Skeletal muscle tissue (tissue), 4 donors: ENCODE measurements around the gene DNMT1. TPM values are rescaled to one million over a fixed set of nuclear protein-coding genes. Genes with fewer than 3 reads are reported as not detected.
"Not testable (repeated sequence)": the region's sequence is repeated elsewhere in the genome, so short reads cannot be mapped to it uniquely, and the experiment has no call there.

ENCODE experiments used
- H3K27ac ChIP-seq: one replicate; pipeline ENCODE4 v1.7.0; 2013; ENCODE audit warnings: mild to moderate bottlenecking, low read depth, low read length, inconsistent platforms
- H3K27me3 ChIP-seq, 3 donors: one replicate each; pipeline ENCODE4 v1.7.0; 2013; ENCODE audit warnings: low read length in 3 of 3; ENCODE audit not compliant: control insufficient read depth in 3 of 3, insufficient read depth in 3 of 3
- H3K36me3 ChIP-seq, 3 donors: one replicate each; pipeline ENCODE4 v1.7.0; 2013; ENCODE audit warnings: low read length in 3 of 3; ENCODE audit not compliant: control insufficient read depth in 3 of 3, insufficient read depth in 3 of 3
- H3K4me1 ChIP-seq, 3 donors: one replicate each; pipeline ENCODE4 v1.7.0; 2013; ENCODE audit warnings: low read length in 3 of 3, mild to moderate bottlenecking in 3 of 3; ENCODE audit not compliant: control insufficient read depth in 3 of 3, insufficient read depth in 3 of 3
- H3K4me3 ChIP-seq, 3 donors: one replicate each; pipeline ENCODE4 v1.7.0; 2013; ENCODE audit warnings: low read length in 3 of 3
- H3K9ac ChIP-seq, 3 donors: one replicate each; pipeline ENCODE4 v1.7.0; 2013; ENCODE audit warnings: low read length in 3 of 3, mild to moderate bottlenecking in 3 of 3, moderate library complexity in 2 of 3, low read depth in 1 of 3
- H3K9me3 ChIP-seq, 3 donors: one replicate each; pipeline ENCODE4 v1.7.0; 2013; ENCODE audit warnings: low read length in 3 of 3; ENCODE audit not compliant: control insufficient read depth in 3 of 3
- total RNA-seq: library from RNA; depleted of rRNA; stranded (reverse); fragments of >200 nt; gene quantifications from one replicate; pipeline ENCODE4 v1.2.3, GENCODE V29; 2014
- donor health status: Osteomylitis.

Gene DNMT1
- total RNA-seq, 1 donor from 2014 or later, result 25.6 TPM

DNA sequence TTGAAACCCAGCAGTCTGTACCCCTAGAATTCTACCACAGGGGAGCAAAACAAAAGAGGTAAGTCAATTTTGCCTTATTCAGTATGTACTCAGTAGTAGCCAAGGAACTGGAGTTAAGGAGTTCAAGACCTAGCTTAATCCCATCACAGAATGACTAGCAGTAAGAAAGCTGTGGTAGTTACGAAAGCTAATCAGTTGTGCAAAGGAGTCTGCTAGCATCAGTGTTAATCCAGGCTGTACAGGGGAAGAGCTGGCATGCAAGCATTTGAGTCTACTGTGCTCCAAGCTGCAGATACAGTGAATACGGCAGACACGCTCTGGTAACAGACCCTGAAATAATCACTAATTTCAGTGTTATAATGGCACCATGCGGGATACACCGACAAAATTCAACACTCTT, 4.7 kb downstream of the DNMT1 start:
- H3K9ac ChIP-seq, result no peak overlapping the region
- H3K9me3 ChIP-seq, result no peaks in the 10 kb centered on the region
- H3K27ac ChIP-seq, result no peak overlapping the region
- H3K4me1 ChIP-seq, result peaks cover 15 to 18% (median 16%) of the 10 kb centered on the region in 3 donors
- no peaks in the 10 kb centered on the region for H3K27me3 ChIP-seq
- H3K4me3 ChIP-seq, result no peak overlapping the region
- peaks cover 0 to 6% (median 3%) of the 10 kb centered on the region in 3 donors for H3K36me3 ChIP-seq

DNA sequence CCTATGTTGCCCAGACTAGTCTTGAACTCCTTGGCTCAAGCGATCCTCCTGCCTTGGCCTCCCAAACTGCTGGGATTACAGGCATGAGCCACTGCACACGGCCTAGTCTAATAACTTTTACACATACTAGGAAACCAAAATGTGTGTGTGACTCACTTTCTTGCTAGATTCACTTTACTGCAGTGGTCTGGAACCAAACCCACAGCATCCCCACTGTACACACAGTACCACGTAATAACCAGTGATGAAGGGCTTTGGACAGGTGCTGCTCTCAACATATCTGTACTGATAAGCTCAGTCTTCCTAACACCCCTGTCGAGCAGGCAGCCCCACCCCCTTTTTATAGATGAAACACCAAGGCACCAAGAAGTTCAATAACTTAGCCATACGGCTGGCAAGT, 5.1 kb downstream of the DNMT1 start:
- Histone ChIP-seq H3K9me3 (no peaks in the 10 kb centered on the region), H3K27me3 (no peaks in the 10 kb centered on the region), H3K9ac (no peak overlapping the region), H3K36me3 (peaks cover 0 to 6% (median 3%) of the 10 kb centered on the region in 3 donors), H3K4me3 (no peak overlapping the region), H3K27ac (no peak overlapping the region), H3K4me1 (peaks cover 12 to 16% (median 13%) of the 10 kb centered on the region in 3 donors)

DNA sequence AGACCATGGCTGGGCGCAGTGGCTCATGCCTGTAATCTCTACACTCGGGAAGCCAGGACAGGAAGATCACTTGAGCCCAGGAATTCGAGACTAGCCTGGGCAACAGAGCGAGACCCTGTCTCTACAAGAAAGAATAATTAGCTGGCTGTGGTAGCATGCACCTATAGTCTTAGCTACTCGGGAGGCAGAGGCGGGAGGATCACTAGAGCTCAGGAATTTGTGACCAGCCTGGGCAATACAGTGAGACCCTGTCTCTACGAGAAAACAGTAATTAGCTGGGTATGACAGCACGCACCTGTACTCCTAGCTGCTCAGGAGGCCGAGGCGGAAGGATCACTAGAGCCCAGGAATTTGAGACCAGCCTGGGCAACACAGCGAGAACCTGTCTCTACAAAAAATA, 7.4 kb downstream of the DNMT1 start:
- H3K27ac ChIP-seq, result no peak overlapping the region
- H3K36me3 ChIP-seq, result peaks cover 0 to 10% (median 3%) of the 10 kb centered on the region in 3 donors
- H3K4me3 ChIP-seq, result no peak overlapping the region
- H3K4me1 ChIP-seq, result peaks cover 3 to 5% (median 4%) of the 10 kb centered on the region in 3 donors
- H3K9me3 ChIP-seq, result no peaks in the 10 kb centered on the region
- no peak overlapping the region for H3K9ac ChIP-seq
- H3K27me3 ChIP-seq, result no peaks in the 10 kb centered on the region

DNA sequence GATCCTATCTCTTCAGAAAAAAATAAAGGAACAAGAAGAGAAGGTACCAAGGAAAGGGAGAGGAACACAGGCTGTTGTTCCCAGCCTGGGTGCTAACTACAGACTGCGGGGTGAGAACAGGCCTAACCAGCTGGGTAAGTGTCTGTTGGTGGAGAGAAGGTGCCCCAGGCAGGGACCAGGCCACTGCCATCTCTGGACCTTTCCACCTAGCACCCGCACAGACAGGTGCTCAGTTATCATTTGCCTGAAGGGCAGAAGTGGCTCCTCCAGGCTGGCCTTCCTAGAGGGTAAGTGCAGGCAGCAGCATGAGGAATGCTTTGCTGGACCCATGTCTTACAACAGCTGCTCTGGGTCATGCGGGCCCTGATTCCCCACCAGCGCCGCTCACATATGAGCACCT, 10.1 kb downstream of the DNMT1 start:
- H3K9me3 ChIP-seq, result no peaks in the 10 kb centered on the region
- H3K36me3 ChIP-seq, result peaks cover 12 to 14% (median 12%) of the 10 kb centered on the region in 3 donors
- peaks cover 3 to 5% (median 4%) of the 10 kb centered on the region in 3 donors for H3K4me1 ChIP-seq

DNA sequence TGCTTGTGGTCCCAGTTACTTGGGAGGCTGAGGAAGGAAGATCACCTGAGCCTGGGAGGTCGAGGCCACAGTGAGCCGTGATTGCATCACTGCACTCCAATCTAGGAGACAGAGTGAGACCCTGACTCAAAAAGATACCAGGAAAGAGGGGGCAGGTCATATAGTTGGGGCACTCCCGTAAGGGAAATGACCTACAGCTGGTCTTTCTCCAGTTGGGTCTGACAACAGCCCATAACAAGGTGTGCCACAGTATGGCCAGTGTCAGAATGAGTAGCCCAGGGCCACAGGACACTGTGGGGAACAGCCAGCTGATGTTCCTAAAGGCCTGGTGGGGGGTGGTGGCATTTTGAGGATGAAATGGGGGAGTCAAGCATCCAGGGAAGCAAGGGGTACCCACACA, 10.8 kb downstream of the DNMT1 start:
- no peaks in the 10 kb centered on the region for H3K27me3 ChIP-seq
- H3K4me1 ChIP-seq, result peaks cover 3 to 5% (median 4%) of the 10 kb centered on the region in 3 donors
- no peak overlapping the region for H3K9ac ChIP-seq
- H3K9me3 ChIP-seq, result no peaks in the 10 kb centered on the region
- no peak overlapping the region for H3K4me3 ChIP-seq
- H3K27ac ChIP-seq, result no peak overlapping the region
- H3K36me3 ChIP-seq, result peaks cover 12 to 16% (median 12%) of the 10 kb centered on the region in 3 donors

More for the DNA sequence above, 10.1 kb downstream of the DNMT1 start:
- H3K27me3 ChIP-seq, result no peaks in the 10 kb centered on the region
- no peak overlapping the region for H3K4me3 ChIP-seq
- H3K27ac ChIP-seq, result no peak overlapping the region
- H3K9ac ChIP-seq, result no peak overlapping the region

DNA sequence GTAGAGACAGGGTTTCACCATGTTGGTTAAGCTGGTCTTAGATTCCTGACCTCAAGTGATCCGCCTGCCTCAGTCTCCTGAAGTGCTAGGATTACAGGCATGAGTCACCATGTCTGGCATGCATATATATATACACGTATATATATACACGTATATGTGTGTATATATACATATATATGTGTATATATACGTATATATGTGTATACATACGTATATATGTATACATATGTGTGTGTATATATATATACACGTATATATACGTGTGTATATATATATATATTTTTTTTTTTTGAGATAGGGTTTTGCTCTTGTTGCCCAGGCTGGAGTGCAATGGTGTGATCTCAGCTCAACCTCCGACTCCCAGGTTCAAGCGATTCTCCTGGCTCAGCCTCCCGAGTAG, 11.9 kb downstream of the DNMT1 start:
- H3K9ac ChIP-seq, result no peak overlapping the region
- H3K27ac ChIP-seq, result no peak overlapping the region
- H3K27me3 ChIP-seq, result no peaks in the 10 kb centered on the region
- peaks cover 1 to 3% (median 1%) of the 10 kb centered on the region in 3 donors for H3K4me1 ChIP-seq
- H3K4me3 ChIP-seq, result no peak overlapping the region
- no peaks in the 10 kb centered on the region for H3K9me3 ChIP-seq
- H3K36me3 ChIP-seq, result peaks cover 12 to 16% (median 12%) of the 10 kb centered on the region in 3 donors

DNA sequence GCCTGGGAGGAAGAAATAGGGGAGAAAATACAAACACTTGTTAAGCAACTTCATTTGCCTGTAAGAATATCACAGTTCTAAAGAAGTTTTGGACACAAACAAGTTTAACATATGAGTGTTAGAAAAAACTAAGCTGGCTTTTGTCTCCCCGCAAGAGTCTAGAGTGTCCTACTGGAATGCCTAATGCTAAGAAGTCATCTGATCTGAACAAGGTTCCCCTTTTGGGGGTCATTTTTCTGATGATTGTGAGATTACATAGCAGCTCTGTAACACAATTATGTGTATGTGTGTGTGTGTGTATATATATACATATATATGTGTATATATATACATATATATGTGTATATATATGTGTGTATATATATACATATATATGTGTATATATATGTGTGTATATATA, 12.7 kb downstream of the DNMT1 start:
- Histone ChIP-seq H3K36me3 (peaks cover 12 to 16% (median 16%) of the 10 kb centered on the region in 3 donors), H3K4me1 (no peaks in the 10 kb centered on the region), H3K4me3 (no peak overlapping the region), H3K27ac (no peak overlapping the region), H3K9ac (no peak overlapping the region), H3K27me3 (no peaks in the 10 kb centered on the region), H3K9me3 (no peaks in the 10 kb centered on the region)

DNA sequence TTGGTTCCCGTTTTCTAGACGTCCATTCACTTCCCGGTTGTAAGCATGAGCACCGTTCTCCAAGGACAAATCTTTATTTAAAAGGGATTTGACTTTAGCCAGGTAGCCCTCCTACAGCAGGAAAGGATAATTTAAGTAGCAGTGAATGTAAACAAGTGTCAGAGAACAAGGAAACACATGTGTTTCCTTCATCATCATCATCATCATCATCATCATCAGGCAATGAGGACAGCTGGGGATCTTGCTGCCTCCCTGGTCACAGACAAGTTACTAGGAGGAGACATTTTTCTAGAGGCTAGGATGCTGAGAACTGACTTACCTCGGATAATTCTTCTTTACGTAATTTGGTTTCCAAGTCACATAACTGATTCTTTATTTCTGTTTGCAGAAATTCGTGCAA, 14.3 kb downstream of the DNMT1 start:
- no peak overlapping the region for H3K9ac ChIP-seq

DNA sequence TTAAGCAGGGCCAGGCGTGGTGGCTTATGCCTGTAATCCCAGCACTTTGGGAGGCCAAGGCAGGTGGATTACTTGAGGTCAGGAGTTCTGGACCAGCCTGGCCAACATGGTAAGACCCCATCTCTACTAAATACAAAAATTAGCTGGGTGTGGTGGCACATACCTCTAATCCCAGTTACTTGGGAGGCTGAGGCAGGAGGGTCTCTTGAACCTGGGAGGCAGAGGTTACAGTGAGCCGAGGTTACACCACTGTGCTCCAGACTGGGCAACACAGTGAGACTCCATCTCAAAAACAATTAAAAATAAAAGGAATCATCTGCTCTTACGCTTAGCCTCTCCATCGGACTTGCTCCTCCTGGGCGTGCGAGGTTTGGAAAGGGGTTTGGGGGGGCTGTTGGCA, 14.7 kb downstream of the DNMT1 start:
- not testable (repeated sequence) for H3K4me3 ChIP-seq, H3K9ac ChIP-seq, H3K27ac ChIP-seq, H3K4me1 ChIP-seq, H3K27me3 ChIP-seq, H3K9me3 ChIP-seq
- peaks cover 12 to 22% (median 16%) of the 10 kb centered on the region in 3 donors for H3K36me3 ChIP-seq

More for the DNA sequence above, 14.3 kb downstream of the DNMT1 start:
- no peak overlapping the region for H3K27ac ChIP-seq
- H3K4me1 ChIP-seq, result no peaks in the 10 kb centered on the region
- no peaks in the 10 kb centered on the region for H3K27me3 ChIP-seq
- no peak overlapping the region for H3K4me3 ChIP-seq
- H3K9me3 ChIP-seq, result no peaks in the 10 kb centered on the region
- H3K36me3 ChIP-seq, result peaks cover 12 to 20% (median 14%) of the 10 kb centered on the region in 3 donors

DNA sequence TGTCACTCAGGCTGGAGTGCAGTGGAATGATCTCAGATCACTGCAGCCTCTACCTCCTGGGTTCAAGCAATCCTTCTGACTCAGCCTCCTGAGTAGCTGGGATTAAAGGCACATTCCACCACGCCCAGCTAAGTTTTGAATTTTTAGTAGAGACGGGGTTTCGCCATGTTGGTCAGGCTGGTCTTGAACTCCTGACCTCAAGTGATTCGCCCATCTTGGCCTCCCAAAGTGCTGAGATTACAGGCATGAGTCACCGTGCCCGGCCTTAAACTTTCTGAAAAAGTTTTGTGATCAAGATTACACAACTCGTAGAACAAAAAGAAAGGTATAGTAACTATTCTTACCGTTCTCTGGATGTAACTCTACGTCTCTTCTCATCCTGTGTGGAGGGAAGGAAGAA, 21.2 kb downstream of the DNMT1 start:
- no peaks in the 10 kb centered on the region for H3K27me3 ChIP-seq
- H3K9me3 ChIP-seq, result no peaks in the 10 kb centered on the region
- H3K4me1 ChIP-seq, result no peaks in the 10 kb centered on the region
- peaks cover 8 to 34% (median 16%) of the 10 kb centered on the region in 3 donors for H3K36me3 ChIP-seq
- no peak overlapping the region for H3K9ac ChIP-seq
- no peak overlapping the region for H3K27ac ChIP-seq
- no peak overlapping the region for H3K4me3 ChIP-seq
